ENCODE data around the gene PLA2G4D.

Gene PLA2G4D

GRCh38 chr15:42018306-42019224 is 75.8 kb downstream of the PLA2G4D start:
- Histone ChIP-seq H3K27ac (ENCODE audit: low read depth, low read length) (no peak overlapping the region), H3K27me3 (ENCODE audit: control insufficient read depth, low read length) (peaks cover 18% of the 10 kb centered on the region), H3K4me1 (ENCODE audit: control insufficient read depth, low read length) (no peaks in the 10 kb centered on the region), H4K20me1 (ENCODE audit: control insufficient read depth, insufficient read depth, low read depth, low read length) (no peaks in the 10 kb centered on the region), H3K4me2 (ENCODE audit: low read length) (no peak overlapping the region), H3K36me3 (ENCODE audit: control insufficient read depth, low read length) (no peaks in the 10 kb centered on the region), H3F3A (ENCODE audit: control insufficient read depth, insufficient read depth) (no peaks in the 10 kb centered on the region), H3K79me2 (ENCODE audit: control insufficient read depth, low read length) (no peaks in the 10 kb centered on the region), H3K4me3 (ENCODE audit: low read length) (no peak overlapping the region), H3K9me3 (ENCODE audit: control insufficient read depth, insufficient read depth, low read length) (no peaks in the 10 kb centered on the region), H3K9me2 (replicated peaks; ENCODE audit: control insufficient read depth, low read length) (no peaks in the 10 kb centered on the region)
- TF ChIP-seq EZH2phosphoT487 (IDR thresholded peaks at IDR 0.05; ENCODE audit: borderline replicate concordance, low read length) (no peak), CTCF (IDR thresholded peaks at IDR 0.05; ENCODE audit: low read depth, low read length, poor library complexity, severe bottlenecking) (no peak)
